IPS-18a (cell line): ENCODE results near the gene SLC12A1.
"Not testable (repeated sequence)": the region's sequence is repeated elsewhere in the genome, so short reads cannot be mapped to it uniquely, and the experiment has no call there.

Experiments
- H3K27ac ChIP-seq: one replicate; pipeline ENCODE4 v1.5.1; 2013; ENCODE audit warnings: low read length
- H3K27me3 ChIP-seq: one replicate; pipeline ENCODE4 v1.6.1; 2013; ENCODE audit warnings: mild to moderate bottlenecking, low read length; ENCODE audit not compliant: control insufficient read depth, insufficient read depth
- H3K36me3 ChIP-seq: one replicate; pipeline ENCODE4 v1.6.1; 2013; ENCODE audit warnings: low read depth, low read length; ENCODE audit not compliant: control insufficient read depth
- H3K4me1 ChIP-seq: one replicate; pipeline ENCODE4 v1.6.1; 2013; ENCODE audit warnings: low read depth, low read length; ENCODE audit not compliant: control insufficient read depth
- H3K4me3 ChIP-seq: one replicate; pipeline ENCODE4 v1.5.1; 2013; ENCODE audit warnings: low read length
- H3K9ac ChIP-seq: one replicate; pipeline ENCODE4 v1.6.1; 2013; ENCODE audit warnings: mild to moderate bottlenecking, low read length, moderate library complexity
- H3K9me3 ChIP-seq: one replicate; pipeline ENCODE4 v1.6.1; 2013; ENCODE audit warnings: low read depth, low read length; ENCODE audit not compliant: control insufficient read depth

The SLC12A1 gene

GRCh38 chr15:48313216-48313615 lies 107.1 kb downstream of the SLC12A1 start:
- H3K36me3 ChIP-seq, result no peaks in the 10 kb centered on the region
- H3K9ac ChIP-seq, result no peak overlapping the region
- peaks cover 9% of the 10 kb centered on the region for H3K4me1 ChIP-seq
- no peak overlapping the region for H3K27ac ChIP-seq
- H3K9me3 ChIP-seq, result no peaks in the 10 kb centered on the region
- no peak overlapping the region for H3K4me3 ChIP-seq
- H3K27me3 ChIP-seq, result no peaks in the 10 kb centered on the region

GRCh38 chr15:48315041-48315440 lies 108.9 kb downstream of the SLC12A1 start:
- Histone ChIP-seq H3K27ac (no peak overlapping the region), H3K36me3 (no peaks in the 10 kb centered on the region), H3K4me3 (no peak overlapping the region), H3K4me1 (peaks cover 13% of the 10 kb centered on the region), H3K27me3 (no peaks in the 10 kb centered on the region), H3K9ac (no peak overlapping the region), H3K9me3 (no peaks in the 10 kb centered on the region)

GRCh38 chr15:48317221-48317620 lies 111.1 kb downstream of the SLC12A1 start:
- Histone ChIP-seq H3K4me1 (peaks cover 13% of the 10 kb centered on the region), H3K27me3 (no peaks in the 10 kb centered on the region), H3K4me3 (no peak overlapping the region), H3K9me3 (no peaks in the 10 kb centered on the region), H3K36me3 (no peaks in the 10 kb centered on the region), H3K9ac (no peak overlapping the region), H3K27ac (no peak overlapping the region)

- Histone ChIP-seq H3K9ac (no peak overlapping the region), H3K4me3 (no peak overlapping the region), H3K9me3 (no peaks in the 10 kb centered on the region), H3K4me1 (peaks cover 13% of the 10 kb centered on the region), H3K27ac (no peak overlapping the region), H3K36me3 (no peaks in the 10 kb centered on the region), H3K27me3 (no peaks in the 10 kb centered on the region)
Observed at GRCh38 chr15:48318131-48318530, 112.0 kb downstream of the SLC12A1 start.

GRCh38 chr15:48323294-48323693 lies 117.2 kb downstream of the SLC12A1 start:
- Histone ChIP-seq H3K4me1 (peaks cover 6% of the 10 kb centered on the region), H3K9me3 (no peaks in the 10 kb centered on the region), H3K27ac (no peak overlapping the region), H3K9ac (no peak overlapping the region), H3K4me3 (no peak overlapping the region), H3K36me3 (no peaks in the 10 kb centered on the region), H3K27me3 (no peaks in the 10 kb centered on the region)

- no peaks in the 10 kb centered on the region for H3K9me3 ChIP-seq
- no peak overlapping the region for H3K9ac ChIP-seq
- no peak overlapping the region for H3K27ac ChIP-seq
- H3K4me1 ChIP-seq, result peaks cover 3% of the 10 kb centered on the region
- no peak overlapping the region for H3K4me3 ChIP-seq
- no peaks in the 10 kb centered on the region for H3K36me3 ChIP-seq
- H3K27me3 ChIP-seq, result no peaks in the 10 kb centered on the region
Observed at GRCh38 chr15:48324949-48325348, 118.8 kb downstream of the SLC12A1 start.

GRCh38 chr15:48325400-48325799 lies 119.3 kb downstream of the SLC12A1 start:
- Histone ChIP-seq H3K27ac (no peak overlapping the region), H3K4me3 (no peak overlapping the region), H3K9ac (no peak overlapping the region), H3K27me3 (no peaks in the 10 kb centered on the region), H3K9me3 (no peaks in the 10 kb centered on the region), H3K4me1 (peaks cover 8% of the 10 kb centered on the region), H3K36me3 (no peaks in the 10 kb centered on the region)

GRCh38 chr15:48326180-48326579 lies 120.1 kb downstream of the SLC12A1 start:
- H3K36me3 ChIP-seq, H3K4me1 ChIP-seq, H3K4me3 ChIP-seq, H3K9ac ChIP-seq, H3K27ac ChIP-seq, H3K27me3 ChIP-seq, H3K9me3 ChIP-seq: not testable (repeated sequence)

GRCh38 chr15:48330105-48330785 lies 124.1 kb downstream of the SLC12A1 start:
- Histone ChIP-seq H3K9me3 (no peaks in the 10 kb centered on the region), H3K27me3 (no peaks in the 10 kb centered on the region), H3K4me3 (peak overlapping the region; percentile 86), H3K9ac (peak overlapping the region; percentile 88), H3K36me3 (peaks cover 15% of the 10 kb centered on the region), H3K27ac (no peak overlapping the region), H3K4me1 (peaks cover 18% of the 10 kb centered on the region)

GRCh38 chr15:48330855-48331795 lies 125.0 kb downstream of the SLC12A1 start, which contains the start of gene DUT:
Gene DUT, plus strand, starts transcription at chr15:48331429. Its CDS starts 87 bp downstream, at chr15:48331516.
- Histone ChIP-seq H3K27me3 (no peaks in the 10 kb centered on the region), H3K27ac (peak within 1 kb of the TSS; percentile 65), H3K36me3 (peaks cover 21% of the 10 kb centered on the region), H3K9ac (peak within 1 kb of the TSS; percentile 88), H3K4me1 (peaks cover 18% of the 10 kb centered on the region), H3K4me3 (peak within 1 kb of the TSS; percentile 86), H3K9me3 (no peaks in the 10 kb centered on the region)

- Histone ChIP-seq H3K4me3 (peak overlapping the region; percentile 86), H3K27me3 (no peaks in the 10 kb centered on the region), H3K27ac (peak overlapping the region; percentile 65), H3K36me3 (peaks cover 30% of the 10 kb centered on the region), H3K9ac (peak overlapping the region; percentile 88), H3K4me1 (peaks cover 18% of the 10 kb centered on the region), H3K9me3 (no peaks in the 10 kb centered on the region)
Observed at GRCh38 chr15:48331796-48332641, 125.9 kb downstream of the SLC12A1 start.
